NCI-H2081 (cell line): ENCODE measurements around the gene ADAMTSL3.
"Not testable (repeated sequence)": the region's sequence is repeated elsewhere in the genome, so short reads cannot be mapped to it uniquely, and the experiment has no call there.

Source experiments
- DNase-seq, 2 experiments: peaks; one replicate each; lab custom pipeline; 2025; lab: John Stamatoyannopoulos, UW

Gene ADAMTSL3

GRCh38 chr15:84033793-84034553 is 380.1 kb downstream of the ADAMTSL3 start:
- DNase-seq: no peak

GRCh38 chr15:84034578-84035398 is 380.9 kb downstream of the ADAMTSL3 start:
- peak in 1 of 2 experiments; percentile 6 for DNase-seq

- DNase-seq: no peak
Observed at GRCh38 chr15:84035399-84035766, 381.5 kb downstream of the ADAMTSL3 start.

GRCh38 chr15:84037301-84037700 is 383.4 kb downstream of the ADAMTSL3 start:
- DNase-seq: no peak

GRCh38 chr15:84042434-84043056 is 388.6 kb downstream of the ADAMTSL3 start:
- not testable (repeated sequence) for DNase-seq

- DNase-seq: no peak
Observed at GRCh38 chr15:84046064-84046637, 392.2 kb downstream of the ADAMTSL3 start.

GRCh38 chr15:84049480-84049879 is 395.6 kb downstream of the ADAMTSL3 start:
- DNase-seq: not testable (repeated sequence)

- no peak for DNase-seq
Observed at GRCh38 chr15:84050076-84050475, 396.2 kb downstream of the ADAMTSL3 start.

GRCh38 chr15:84051146-84051545 is 397.2 kb downstream of the ADAMTSL3 start:
- DNase-seq: not testable (repeated sequence)

GRCh38 chr15:84054544-84054943 is 400.6 kb downstream of the ADAMTSL3 start:
- DNase-seq: not testable (repeated sequence)

GRCh38 chr15:84057714-84058331 is 403.9 kb downstream of the ADAMTSL3 start:
- no peak for DNase-seq

- DNase-seq: not testable (repeated sequence)
Observed at GRCh38 chr15:84063674-84064073, 409.8 kb downstream of the ADAMTSL3 start.

- not testable (repeated sequence) for DNase-seq
Observed at GRCh38 chr15:84068674-84069073, 414.8 kb downstream of the ADAMTSL3 start.

GRCh38 chr15:84078038-84078437 is 424.1 kb downstream of the ADAMTSL3 start:
- DNase-seq: not testable (repeated sequence)

- peak in 1 of 2 experiments; percentile 39 for DNase-seq
Observed at GRCh38 chr15:84079325-84079884, 425.5 kb downstream of the ADAMTSL3 start.

- DNase-seq: peak; percentile 60 to 83
Observed at GRCh38 chr15:84079885-84080777, 426.2 kb downstream of the ADAMTSL3 start.

GRCh38 chr15:84080778-84081084 is 426.8 kb downstream of the ADAMTSL3 start:
- not testable (repeated sequence) for DNase-seq

- DNase-seq: no peak
Observed at GRCh38 chr15:84081391-84082168, 427.7 kb downstream of the ADAMTSL3 start.

- DNase-seq: no peak
Observed at GRCh38 chr15:84082739-84083138, 428.8 kb downstream of the ADAMTSL3 start.

- not testable (repeated sequence) for DNase-seq
Observed at GRCh38 chr15:84086071-84086470, 432.1 kb downstream of the ADAMTSL3 start.
